ENCODE measurements around the gene HDAC7.
"Not testable (repeated sequence)": the region's sequence is repeated elsewhere in the genome, so short reads cannot be mapped to it uniquely, and the experiment has no call there.

Gene HDAC7

DNA sequence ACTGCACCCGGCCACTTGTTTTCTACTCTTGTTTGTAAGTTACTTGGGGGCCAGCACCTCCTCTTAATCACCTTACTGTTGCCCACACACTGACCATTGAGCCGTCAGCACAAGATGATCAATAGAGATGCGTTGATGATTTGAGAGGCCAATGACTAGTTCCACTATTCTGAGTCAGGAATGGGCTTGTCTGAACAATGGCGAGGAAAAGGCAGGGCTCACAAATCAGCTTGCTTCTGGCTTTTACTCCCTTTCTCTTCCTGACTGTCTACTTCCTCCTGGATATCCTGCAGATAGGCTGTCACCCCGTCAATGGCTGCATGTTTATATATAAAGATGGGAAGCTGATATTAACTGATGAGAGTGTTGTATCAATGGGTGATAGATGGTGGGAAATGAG is 29.1 kb upstream of the HDAC7 start:
- DNase-seq (ENCODE audit: low spot score) = no peak

GRCh38 chr12:47846294-47846996 is 26.7 kb upstream of the HDAC7 start:
- no peak for DNase-seq (ENCODE audit: low spot score)

- DNase-seq (ENCODE audit: low spot score) = no peak
Measured at GRCh38 chr12:47845081-47845480, 25.4 kb upstream of the HDAC7 start.

GRCh38 chr12:47844264-47845019 is 24.7 kb upstream of the HDAC7 start:
- no peak for DNase-seq (ENCODE audit: low spot score)

DNA sequence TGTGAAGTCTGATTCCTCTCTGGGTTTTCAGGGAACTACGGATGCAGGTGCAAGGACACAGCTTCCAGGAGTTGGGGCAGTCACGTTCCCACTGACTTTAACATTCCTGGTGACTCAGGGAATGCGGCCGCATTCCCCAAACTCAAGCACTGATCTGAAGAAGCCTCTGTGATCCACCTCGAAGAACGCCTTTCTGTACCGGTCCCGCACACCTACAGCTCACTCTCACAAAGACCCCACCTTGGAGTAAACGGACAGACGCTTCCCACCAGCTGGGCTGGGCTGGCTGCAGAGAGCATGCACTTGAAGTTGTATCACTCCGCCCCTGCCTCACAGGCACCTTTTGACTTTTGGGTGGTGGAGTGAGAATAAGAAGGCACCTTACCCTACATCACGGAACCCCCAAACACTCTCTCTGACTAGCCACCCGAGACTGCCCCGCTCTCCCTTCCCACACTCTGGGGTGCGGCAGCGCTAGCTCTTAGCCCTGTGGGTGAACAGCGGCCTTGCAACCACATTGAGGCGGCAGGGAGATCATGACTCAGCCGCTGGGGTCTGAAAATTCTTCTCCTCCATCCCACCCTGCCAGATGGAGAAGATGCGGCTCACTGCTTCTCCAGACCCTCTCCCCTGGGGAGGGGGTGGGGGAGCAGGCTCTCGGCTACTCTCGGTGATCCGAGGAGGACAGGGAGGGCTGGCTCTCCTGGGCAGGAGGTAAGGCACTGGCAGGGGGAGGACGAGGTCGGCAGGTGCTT is 23.7 kb upstream of the HDAC7 start:
- DNase-seq (ENCODE audit: low spot score) = no peak

DNA sequence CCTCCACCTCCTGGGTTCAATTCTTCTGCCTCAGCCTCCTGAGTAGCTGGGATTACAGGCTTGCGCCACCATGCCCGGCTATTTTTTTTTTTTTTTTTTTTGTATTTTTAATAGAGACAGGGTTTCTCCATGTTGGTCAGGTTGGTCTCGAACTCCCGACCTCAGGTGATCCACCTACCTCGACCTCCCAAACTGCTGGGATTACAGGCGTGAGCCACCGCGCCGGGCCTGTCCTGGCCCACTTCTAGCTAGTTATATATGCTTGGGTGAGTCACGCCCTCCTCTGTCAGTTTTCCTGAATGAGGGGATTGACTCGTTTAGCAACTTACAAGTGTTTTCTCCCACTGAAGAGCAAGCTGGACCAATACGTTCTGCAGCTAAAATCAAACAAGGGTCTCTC is 22.8 kb upstream of the HDAC7 start:
- DNase-seq (ENCODE audit: low spot score) = not testable (repeated sequence)

- DNase-seq (ENCODE audit: low spot score) = no peak
Measured at GRCh38 chr12:47841910-47842309, 22.2 kb upstream of the HDAC7 start.

DNA sequence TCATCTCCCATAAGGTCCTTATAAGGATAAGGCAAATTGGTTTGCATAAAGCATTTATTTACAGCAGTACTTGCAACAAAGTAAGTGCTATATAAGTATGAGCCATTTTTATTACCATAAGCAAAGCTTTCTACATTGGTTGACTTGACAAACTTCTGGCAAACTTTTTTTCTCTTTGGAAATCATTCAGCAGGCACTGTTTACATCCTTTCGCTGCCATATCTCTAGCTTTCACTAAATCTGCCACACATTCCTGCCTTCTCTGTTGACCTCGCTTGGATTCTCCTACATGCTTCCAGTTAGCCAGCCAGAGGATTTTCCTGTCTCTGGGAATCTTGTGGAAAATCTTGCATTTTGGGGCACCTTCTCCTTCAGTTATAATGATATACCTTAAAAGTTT is 21.8 kb upstream of the HDAC7 start:
- no peak for DNase-seq (ENCODE audit: low spot score)

DNA sequence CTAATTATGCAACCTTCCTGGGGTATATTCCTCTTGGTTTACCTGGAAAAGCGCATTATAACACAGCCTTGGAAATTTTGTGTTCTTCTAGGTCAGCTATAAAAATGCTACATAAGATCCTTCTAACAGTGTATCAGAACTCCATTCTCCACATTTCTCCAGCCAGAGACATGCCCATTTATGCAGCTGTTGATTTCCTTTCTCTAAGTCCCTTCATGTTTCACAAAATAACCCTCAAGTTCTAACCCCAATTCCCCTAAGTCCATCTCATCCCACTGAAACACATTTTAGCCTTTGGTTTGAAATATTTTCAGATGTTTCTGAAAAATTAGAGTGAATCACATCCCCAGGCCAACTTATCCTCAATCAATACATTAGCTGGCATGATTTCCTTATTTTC is 20.9 kb upstream of the HDAC7 start:
- no peak for DNase-seq (ENCODE audit: low spot score)

DNA sequence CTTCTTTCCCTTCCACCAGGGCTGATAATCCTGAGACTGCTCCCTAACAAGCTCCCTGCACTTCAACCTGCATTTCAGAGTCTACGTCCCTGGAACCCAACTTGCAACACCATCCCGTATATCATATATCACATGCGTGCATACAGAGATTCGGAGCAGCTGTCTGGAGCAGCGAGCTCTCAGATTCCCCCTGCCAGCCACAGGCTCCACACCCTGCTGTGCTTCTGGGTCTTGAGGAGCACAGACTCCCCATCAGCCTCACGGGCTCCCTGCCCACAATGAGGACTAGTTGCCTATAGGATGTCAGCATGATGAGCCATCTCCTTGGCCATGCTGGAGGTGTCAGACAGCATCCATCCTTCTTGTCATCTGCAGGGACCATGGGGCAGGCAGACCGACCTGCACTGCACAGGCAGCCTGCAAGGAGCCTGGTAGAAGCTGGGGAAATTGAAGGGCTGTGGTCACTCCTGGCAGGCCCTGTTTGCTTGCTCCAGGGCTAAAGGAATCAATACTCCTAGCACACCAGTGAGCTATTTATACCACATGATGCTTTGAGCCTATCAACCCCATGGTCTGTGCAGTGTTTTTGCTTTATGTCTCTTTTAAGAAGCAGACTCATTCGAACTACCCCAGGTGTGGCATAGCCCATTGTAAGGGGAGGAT is 19.6 kb upstream of the HDAC7 start:
- DNase-seq (ENCODE audit: low spot score) = no peak

- DNase-seq (ENCODE audit: low spot score) = peak; percentile 76
Measured at GRCh38 chr12:47838286-47838931, 18.7 kb upstream of the HDAC7 start.

DNA sequence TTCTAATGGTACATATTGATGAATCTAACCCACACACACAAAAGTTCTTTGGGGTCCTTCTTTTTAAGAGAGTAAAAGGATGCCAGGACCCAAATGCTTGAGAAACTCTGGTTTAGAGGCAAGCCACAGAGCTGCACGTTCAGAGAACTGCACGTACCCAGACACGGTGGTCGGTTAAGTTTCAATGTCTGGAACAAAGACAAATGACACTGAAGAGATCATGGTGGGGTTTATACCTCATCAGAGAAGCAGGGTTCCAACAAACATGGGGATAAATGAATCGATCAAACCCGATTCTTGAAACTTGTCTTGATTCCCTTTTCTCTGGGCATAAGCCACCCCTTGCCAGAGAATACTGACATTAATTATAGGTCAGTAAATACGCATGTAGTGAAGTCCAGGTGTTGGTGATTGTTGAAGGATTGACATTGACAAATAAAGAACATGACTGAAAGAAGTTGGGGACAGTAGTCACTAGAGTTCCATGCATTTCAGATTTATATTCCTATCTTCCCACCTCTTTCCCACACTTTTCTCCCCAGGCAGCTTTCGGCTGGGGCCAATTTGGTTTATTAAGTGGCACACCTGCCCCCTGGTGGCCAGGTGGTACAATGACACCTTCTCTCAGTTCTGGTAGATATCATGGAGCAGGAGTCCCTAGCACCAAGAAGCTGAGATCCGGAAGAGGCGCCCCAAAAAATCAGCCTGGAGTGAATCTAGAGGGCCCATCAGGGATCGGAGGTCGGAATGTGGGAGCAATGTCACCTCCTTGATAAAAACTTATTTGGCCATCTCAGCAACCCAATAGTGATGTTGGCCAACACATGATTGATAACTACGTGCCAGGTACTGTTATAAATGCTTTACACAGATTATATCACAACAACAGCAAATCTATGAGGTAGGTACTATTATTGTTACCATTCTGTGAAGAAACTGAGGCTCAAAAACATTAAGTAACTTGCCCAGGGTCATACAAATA is 17.8 kb upstream of the HDAC7 start:
- DNase-seq (ENCODE audit: low spot score) = peak; percentile 68

DNA sequence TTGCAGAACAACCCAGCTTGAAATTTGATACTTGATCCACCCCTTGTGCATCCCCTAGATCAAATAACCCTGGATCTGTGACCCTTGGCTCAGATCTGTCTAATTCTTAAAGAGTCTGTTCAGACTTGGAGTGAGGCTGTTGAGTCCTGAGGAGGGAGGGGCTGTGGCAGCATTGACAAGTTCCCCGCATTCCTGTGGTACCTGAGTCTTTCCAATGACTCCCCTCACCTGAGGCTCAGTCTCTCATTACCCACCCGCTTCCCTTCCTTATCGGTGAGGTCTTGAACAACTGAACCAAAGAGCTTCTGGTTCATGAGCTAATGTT is 16.1 kb upstream of the HDAC7 start:
- no peak for DNase-seq (ENCODE audit: low spot score)

GRCh38 chr12:47835006-47835830 is 15.5 kb upstream of the HDAC7 start:
- no peak for DNase-seq (ENCODE audit: low spot score)

GRCh38 chr12:47834199-47834903 is 14.6 kb upstream of the HDAC7 start:
- no peak for DNase-seq (ENCODE audit: low spot score)

DNA sequence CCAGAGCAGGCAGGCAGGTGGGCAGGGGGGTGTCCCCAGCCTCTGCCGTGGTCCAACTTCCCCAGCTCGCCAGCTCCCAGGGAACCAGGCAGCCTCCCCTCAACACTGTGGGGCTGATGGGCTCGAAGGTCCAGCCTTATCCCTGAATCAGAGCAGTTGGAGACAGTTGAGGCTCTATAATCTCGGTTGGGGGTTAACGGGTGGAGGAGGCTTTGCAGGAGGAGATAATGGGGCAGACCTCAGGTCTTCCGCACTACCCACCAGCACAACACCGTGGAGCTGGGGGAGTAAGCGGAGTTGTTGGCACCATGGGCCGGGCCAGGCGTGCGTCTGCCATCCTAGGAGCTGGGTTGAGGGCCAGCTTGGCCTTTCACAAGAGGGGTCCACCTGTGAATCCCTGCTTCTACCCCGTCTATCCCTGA is 13.9 kb upstream of the HDAC7 start:
- DNase-seq (ENCODE audit: low spot score) = no peak

- DNase-seq (ENCODE audit: low spot score) = no peak
Measured at GRCh38 chr12:47832263-47832933, 12.7 kb upstream of the HDAC7 start.

DNA sequence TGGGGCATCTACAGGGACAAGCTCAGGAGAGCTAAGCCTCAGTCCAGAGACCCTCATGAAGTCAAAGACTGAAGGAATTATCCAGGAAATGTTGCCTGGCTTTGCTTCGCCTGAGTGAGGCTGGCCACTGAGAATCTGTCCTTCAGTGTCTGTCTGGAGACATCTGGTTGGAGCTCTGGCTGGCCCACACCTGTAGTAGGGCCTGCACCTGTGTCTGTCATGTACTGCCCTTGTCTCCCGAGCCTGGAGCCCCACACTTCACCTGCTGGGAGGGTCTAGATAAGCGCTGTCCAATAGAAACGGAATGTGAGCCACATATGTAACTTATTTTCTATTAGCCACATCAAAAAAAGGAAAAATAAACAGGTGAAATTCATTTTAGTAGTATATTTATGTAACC is 9.9 kb upstream of the HDAC7 start:
- no peak for DNase-seq (ENCODE audit: low spot score)

All from AG08396 (cell line).